Thoracic aorta (tissue), 2 donors: ENCODE results near the gene C4orf50. TPM values are rescaled to one million over a fixed set of nuclear protein-coding genes. Genes with fewer than 3 reads are reported as not detected.

ENCODE experiments used
- ATAC-seq: fragments of 150-250 bp; one replicate; pipeline ENCODE4 v1.8.0; 2017; ENCODE audit warnings: low read depth; ENCODE audit not compliant: insufficient number of reproducible peaks, low FRiP score
- DNase-seq: peaks from one replicate; pipeline ENCODE4 v3.0.0-alpha.2; 2020; ENCODE audit warnings: low spot score
- H3K27ac ChIP-seq, 2 donors: fragments of 200-600 bp; sonication (generic); 1 replicate in 1 of 2; 2 replicates in 1 of 2; pipeline ENCODE4 v1.5.1; 2016; ENCODE audit warnings: mild to moderate bottlenecking in 2 of 2, moderate library complexity in 2 of 2
- H3K27me3 ChIP-seq: fragments of 200-600 bp; sonication (generic); replicated peaks from 2 replicates; pipeline ENCODE4 v1.6.0; 2016; ENCODE audit warnings: mild to moderate bottlenecking; ENCODE audit not compliant: insufficient read depth
- H3K36me3 ChIP-seq: fragments of 200-600 bp; sonication (generic); one replicate; pipeline ENCODE4 v1.5.1; 2016
- H3K4me1 ChIP-seq, 2 donors: fragments of 200-600 bp; sonication (generic); 1 replicate in 1 of 2; 2 replicates in 1 of 2; pipeline versions ENCODE4 v1.5.1 to v1.6.0; 2016; ENCODE audit warnings: low read depth in 2 of 2, mild to moderate bottlenecking in 1 of 2; ENCODE audit not compliant: control insufficient read depth in 1 of 2
- H3K4me3 ChIP-seq: fragments of 200-600 bp; sonication (generic); 2 replicates; pipeline ENCODE4 v1.5.1; 2016; ENCODE audit warnings: mild to moderate bottlenecking
- H3K9me3 ChIP-seq: fragments of 200-600 bp; sonication (generic); 2 replicates; pipeline ENCODE4 v1.5.1; 2016
- CTCF ChIP-seq: fragments of 200-600 bp; sonication (generic); IDR thresholded peaks from one replicate; pipeline ENCODE4 v1.5.1; 2019; ENCODE audit warnings: antibody characterized with exemption
- total RNA-seq, 2 donors: library from RNA; depleted of rRNA; stranded (reverse); fragments of >200 nt; gene quantifications; one replicate each; pipeline versions ENCODE4 v1.1.0 to v1.2.3, GENCODE V29; 2016

C4orf50 gene
- total RNA-seq, 2 donors from 2014 or later: 0.14 TPM; not detected in 1

- Histone ChIP-seq H3K4me1 (no peaks in the 10 kb centered on the region), H3K27ac (no peak overlapping the region), H3K9me3 (no peaks in the 10 kb centered on the region), H3K36me3 (no peaks in the 10 kb centered on the region), H3K27me3 (no peaks in the 10 kb centered on the region), H3K4me3 (no peak overlapping the region)
- DNase-seq (no peak), ATAC-seq (no peak)
- no peak for TF ChIP-seq CTCF
These were observed 58.8 kb downstream of the C4orf50 start for GRCh38 chr4:5959211-5959982.

- no peak overlapping the region for H3K4me3 ChIP-seq
- H3K4me1 ChIP-seq: no peaks in the 10 kb centered on the region
- no peaks in the 10 kb centered on the region for H3K36me3 ChIP-seq
- no peak for ATAC-seq
- no peaks in the 10 kb centered on the region for H3K9me3 ChIP-seq
- H3K27me3 ChIP-seq: no peaks in the 10 kb centered on the region
- H3K27ac ChIP-seq: no peak overlapping the region
- DNase-seq: no peak
- TF ChIP-seq CTCF: no peak
These were observed 60.0 kb downstream of the C4orf50 start for GRCh38 chr4:5958199-5958735.

GRCh38 chr4:5957076-5957475 is 61.2 kb downstream of the C4orf50 start:
- H3K4me1 ChIP-seq: no peaks in the 10 kb centered on the region
- no peaks in the 10 kb centered on the region for H3K27me3 ChIP-seq
- H3K4me3 ChIP-seq: no peak overlapping the region
- no peaks in the 10 kb centered on the region for H3K36me3 ChIP-seq
- ATAC-seq (no peak), DNase-seq (no peak)
- TF ChIP-seq CTCF: no peak
- H3K27ac ChIP-seq: no peak overlapping the region
- H3K9me3 ChIP-seq: no peaks in the 10 kb centered on the region

- no peak overlapping the region for H3K27ac ChIP-seq
- H3K36me3 ChIP-seq: no peaks in the 10 kb centered on the region
- no peaks in the 10 kb centered on the region for H3K4me1 ChIP-seq
- no peak overlapping the region for H3K4me3 ChIP-seq
- H3K9me3 ChIP-seq: no peaks in the 10 kb centered on the region
- no peak for ATAC-seq
- no peak for DNase-seq
- no peak for TF ChIP-seq CTCF
- H3K27me3 ChIP-seq: no peaks in the 10 kb centered on the region
These were observed 61.8 kb downstream of the C4orf50 start for GRCh38 chr4:5956285-5957021.

GRCh38 chr4:5955856-5956255 is 62.4 kb downstream of the C4orf50 start:
- H3K27me3 ChIP-seq: no peaks in the 10 kb centered on the region
- DNase-seq (no peak), ATAC-seq (no peak)
- TF ChIP-seq CTCF: no peak
- H3K9me3 ChIP-seq: no peaks in the 10 kb centered on the region
- no peak overlapping the region for H3K27ac ChIP-seq
- H3K4me1 ChIP-seq: no peaks in the 10 kb centered on the region
- H3K4me3 ChIP-seq: no peak overlapping the region
- no peaks in the 10 kb centered on the region for H3K36me3 ChIP-seq
